B cell (primary cell): ENCODE results near the gene YJU2.

ENCODE experiments used
- EZH2 ChIP-seq: IDR thresholded peaks from 2 replicates; pipeline ENCODE4 v1.6.1; 2012; ENCODE audit warnings: borderline replicate concordance, low read depth, mild to moderate bottlenecking, moderate library complexity, low read length; ENCODE audit not compliant: insufficient read depth, poor library complexity, severe bottlenecking
- TF ChIP-seq, protein P1 (sequence below): fragments of 200-600 bp; IDR thresholded peaks from one replicate; pipeline ENCODE4 v1.8.0; 2022; ENCODE audit warnings: antibody characterized with exemption, mild to moderate bottlenecking

DNA sequence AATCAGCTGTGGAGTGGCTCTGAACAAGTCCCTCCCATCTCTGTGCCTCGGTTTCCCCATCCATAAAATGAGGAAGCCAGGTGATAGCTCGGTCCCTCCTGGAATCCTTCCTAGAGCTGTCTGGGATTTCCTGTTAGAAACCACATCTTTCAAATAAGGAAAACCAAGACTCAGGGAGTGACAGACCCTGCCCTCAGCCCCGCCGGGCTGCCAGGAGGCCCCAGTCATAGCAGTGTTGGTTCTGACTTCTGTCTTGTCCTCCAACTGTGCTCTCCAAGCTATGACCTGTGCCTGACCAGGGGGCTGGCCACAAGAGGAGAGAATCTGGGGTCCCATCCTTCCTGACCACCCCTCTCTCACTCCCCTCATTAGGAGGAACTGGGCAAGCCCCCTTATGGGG lies 31.1 kb downstream of the YJU2 start:
- TF ChIP-seq, protein P1, sequence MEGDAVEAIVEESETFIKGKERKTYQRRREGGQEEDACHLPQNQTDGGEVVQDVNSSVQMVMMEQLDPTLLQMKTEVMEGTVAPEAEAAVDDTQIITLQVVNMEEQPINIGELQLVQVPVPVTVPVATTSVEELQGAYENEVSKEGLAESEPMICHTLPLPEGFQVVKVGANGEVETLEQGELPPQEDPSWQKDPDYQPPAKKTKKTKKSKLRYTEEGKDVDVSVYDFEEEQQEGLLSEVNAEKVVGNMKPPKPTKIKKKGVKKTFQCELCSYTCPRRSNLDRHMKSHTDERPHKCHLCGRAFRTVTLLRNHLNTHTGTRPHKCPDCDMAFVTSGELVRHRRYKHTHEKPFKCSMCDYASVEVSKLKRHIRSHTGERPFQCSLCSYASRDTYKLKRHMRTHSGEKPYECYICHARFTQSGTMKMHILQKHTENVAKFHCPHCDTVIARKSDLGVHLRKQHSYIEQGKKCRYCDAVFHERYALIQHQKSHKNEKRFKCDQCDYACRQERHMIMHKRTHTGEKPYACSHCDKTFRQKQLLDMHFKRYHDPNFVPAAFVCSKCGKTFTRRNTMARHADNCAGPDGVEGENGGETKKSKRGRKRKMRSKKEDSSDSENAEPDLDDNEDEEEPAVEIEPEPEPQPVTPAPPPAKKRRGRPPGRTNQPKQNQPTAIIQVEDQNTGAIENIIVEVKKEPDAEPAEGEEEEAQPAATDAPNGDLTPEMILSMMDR: no peak
- TF ChIP-seq EZH2: no peak
